ENCODE results near the gene ST14.
"Not testable (repeated sequence)": the region's sequence is repeated elsewhere in the genome, so short reads cannot be mapped to it uniquely, and the experiment has no call there.

Gene ST14

GRCh38 chr11:130187096-130187495 lies 27.5 kb downstream of the ST14 start:
- DNase-seq (ENCODE audit: low read depth in 2 of 3, low spot score in 1 of 3), result no peak

- no peak for DNase-seq (ENCODE audit: low read depth in 2 of 3, low spot score in 1 of 3)
Observed at GRCh38 chr11:130188047-130188446, 28.5 kb downstream of the ST14 start.

- no peak for DNase-seq (ENCODE audit: low read depth in 2 of 3, low spot score in 1 of 3)
Observed at GRCh38 chr11:130188585-130189347, 29.2 kb downstream of the ST14 start.

GRCh38 chr11:130189492-130190210 lies 30.1 kb downstream of the ST14 start:
- no peak for DNase-seq (ENCODE audit: low read depth in 2 of 3, low spot score in 1 of 3)

GRCh38 chr11:130190371-130190881 lies 30.8 kb downstream of the ST14 start:
- no peak for DNase-seq (ENCODE audit: low read depth in 2 of 3, low spot score in 1 of 3)

- no peak for DNase-seq (ENCODE audit: low read depth in 2 of 3, low spot score in 1 of 3)
Observed at GRCh38 chr11:130191896-130192295, 32.3 kb downstream of the ST14 start.

- DNase-seq (ENCODE audit: low read depth in 2 of 3, low spot score in 1 of 3), result no peak
Observed at GRCh38 chr11:130192845-130193267, 33.3 kb downstream of the ST14 start.

- not testable (repeated sequence) for DNase-seq (ENCODE audit: low read depth in 2 of 3, low spot score in 1 of 3)
Observed at GRCh38 chr11:130193551-130193950, 34.0 kb downstream of the ST14 start.

GRCh38 chr11:130194241-130195023 lies 34.9 kb downstream of the ST14 start:
- DNase-seq (ENCODE audit: low read depth in 2 of 3, low spot score in 1 of 3), result no peak

GRCh38 chr11:130197386-130198035 lies 37.9 kb downstream of the ST14 start:
- no peak for DNase-seq (ENCODE audit: low read depth in 2 of 3, low spot score in 1 of 3)

GRCh38 chr11:130198292-130198691 lies 38.7 kb downstream of the ST14 start:
- no peak for DNase-seq (ENCODE audit: low read depth in 2 of 3, low spot score in 1 of 3)

GRCh38 chr11:130198964-130199363 lies 39.4 kb downstream of the ST14 start:
- no peak for DNase-seq (ENCODE audit: low read depth in 2 of 3, low spot score in 1 of 3)

- no peak for DNase-seq (ENCODE audit: low read depth in 2 of 3, low spot score in 1 of 3)
Observed at GRCh38 chr11:130199792-130200191, 40.2 kb downstream of the ST14 start.

- DNase-seq (ENCODE audit: low read depth in 2 of 3, low spot score in 1 of 3), result no peak
Observed at GRCh38 chr11:130201026-130201425, 41.4 kb downstream of the ST14 start.

- DNase-seq (ENCODE audit: low read depth in 2 of 3, low spot score in 1 of 3), result no peak
Observed at GRCh38 chr11:130202009-130202817, 42.6 kb downstream of the ST14 start.

- DNase-seq (ENCODE audit: low read depth in 2 of 3, low spot score in 1 of 3), result no peak
Observed at GRCh38 chr11:130202818-130203689, 43.5 kb downstream of the ST14 start.

GRCh38 chr11:130203766-130204702 lies 44.5 kb downstream of the ST14 start:
- DNase-seq (ENCODE audit: low read depth in 2 of 3, low spot score in 1 of 3), result no peak

- DNase-seq (ENCODE audit: low read depth in 2 of 3, low spot score in 1 of 3), result no peak
Observed at GRCh38 chr11:130204703-130205095, 45.1 kb downstream of the ST14 start.
